ENCODE results near the gene SH3BGR.

- TF ChIP-seq POLR2AphosphoS5 (IDR thresholded peaks at IDR 0.05) (no peak), CTCF (IDR thresholded peaks at IDR 0.05) (no peak), POLR2A (IDR thresholded peaks at IDR 0.05) (no peak)
Measured at GRCh38 chr21:39479814-39480182, 28.0 kb downstream of the SH3BGR start.

Data from breast epithelium (tissue), 3 donors.